ENCODE data around the gene KIAA0930. TPM values are rescaled to one million over a fixed set of nuclear protein-coding genes. Genes with fewer than 3 reads are reported as not detected.
A peak's percentile ranks its signal among the peaks of the same experiment; 100 is the strongest.

Gene KIAA0930
- total RNA-seq (10 to 100 TPM; 21.3 to 51.1 (median 28.0) TPM), polyA plus RNA-seq (10 to 100 TPM; 13.2 to 24.9 (median 15.3) TPM)
- long read RNA-seq, donor 1, full-length matches to known transcripts, result 61 of 66 reads
- long read RNA-seq, donor 1, partial matches to known transcripts, result 1 of 66 reads
- long read RNA-seq, donor 1, other reads (novel, unspliced or antisense), result 4 of 66 reads
- long read RNA-seq, donor 2, full-length matches to known transcripts, result 143 of 168 reads
- long read RNA-seq, donor 2, partial matches to known transcripts, result 12 of 168 reads
- long read RNA-seq, donor 2, other reads (novel, unspliced or antisense), result 13 of 168 reads

- intact Hi-C loops (cut with DNase I), result no loop called here
Measured at GRCh38 chr22:45240810-45241631, at the start of gene KIAA0930. TSS of gene KIAA0930 (minus strand) at chr22:45240894. CDS start at chr22:45240703, 191 bp downstream.

GRCh38 chr22:45286854-45287551 lies 46.3 kb upstream of the KIAA0930 start:
- H3K4me1 ChIP-seq, result no peaks in the 10 kb centered on the region
- WGBS, 3 donors, result 76 to 77% (median 77%) methylated on average over 12 of the region's 12 CpGs

More at GRCh38 chr22:45240810-45241631, at the start of gene KIAA0930:
- no peaks in the 10 kb centered on the region for H3K9me3 ChIP-seq
- DNase-seq (peak; percentile 88 to 91), ATAC-seq (peak; percentile 72 to 90 (median 79))
- no peaks in the 10 kb centered on the region for H3K4me1 ChIP-seq
- H3K36me3 ChIP-seq (ENCODE audit: insufficient read depth in 1 of 2, low read depth in 1 of 2), result peaks cover 0 to 3% of the 10 kb centered on the region in 2 donors
- H3K4me3 ChIP-seq, result peak within 1 kb of the TSS; percentile 74
- H3K27ac ChIP-seq, result peak within 1 kb of the TSS; percentile 41
- H3K27me3 ChIP-seq (ENCODE audit: insufficient read depth in 3 of 3, low read length in 2 of 3), result no peaks in the 10 kb centered on the region
- TF ChIP-seq CTCF (IDR thresholded peaks at IDR 0.05), result no peak
- WGBS, 3 donors, result 7 to 27% (median 22%) methylated on average over 16 to 65 of the region's 66 CpGs

GRCh38 chr22:45285263-45286058 lies 44.8 kb upstream of the KIAA0930 start:
- 26 to 35% (median 32%) methylated on average over 16 of the region's 16 CpGs for WGBS, 3 donors
- intact Hi-C loops (cut with DNase I), result no loop called here
- H3K27me3 ChIP-seq (ENCODE audit: insufficient read depth in 3 of 3, low read length in 2 of 3), result no peaks in the 10 kb centered on the region

More at GRCh38 chr22:45286854-45287551, 46.3 kb upstream of the KIAA0930 start:
- no peak for TF ChIP-seq CTCF (IDR thresholded peaks at IDR 0.05)
- no peak for DNase-seq
- Histone ChIP-seq H3K36me3 (ENCODE audit: insufficient read depth in 1 of 2, low read depth in 1 of 2) (no peaks in the 10 kb centered on the region), H3K27me3 (ENCODE audit: insufficient read depth in 3 of 3, low read length in 2 of 3) (peaks cover 0 to 3% (median 0%) of the 10 kb centered on the region in 3 donors), H3K9me3 (no peaks in the 10 kb centered on the region), H3K27ac (no peak overlapping the region), H3K4me3 (no peak overlapping the region)
- intact Hi-C loops (cut with DNase I), result no loop called here
- ATAC-seq, result no peak

More at GRCh38 chr22:45285263-45286058, 44.8 kb upstream of the KIAA0930 start:
- Histone ChIP-seq H3K4me1 (no peaks in the 10 kb centered on the region), H3K27ac (peak overlapping the region; percentile 66), H3K36me3 (ENCODE audit: insufficient read depth in 1 of 2, low read depth in 1 of 2) (no peaks in the 10 kb centered on the region), H3K4me3 (peak overlapping the region; percentile 62), H3K9me3 (no peaks in the 10 kb centered on the region)
- DNase-seq (no peak), ATAC-seq (peak; percentile 18 to 60 (median 38))
- no peak for TF ChIP-seq CTCF (IDR thresholded peaks at IDR 0.05)

Measured in psoas muscle (tissue), 8 donors.